ENCODE results near the gene CAPN8.

Gene CAPN8

DNA sequence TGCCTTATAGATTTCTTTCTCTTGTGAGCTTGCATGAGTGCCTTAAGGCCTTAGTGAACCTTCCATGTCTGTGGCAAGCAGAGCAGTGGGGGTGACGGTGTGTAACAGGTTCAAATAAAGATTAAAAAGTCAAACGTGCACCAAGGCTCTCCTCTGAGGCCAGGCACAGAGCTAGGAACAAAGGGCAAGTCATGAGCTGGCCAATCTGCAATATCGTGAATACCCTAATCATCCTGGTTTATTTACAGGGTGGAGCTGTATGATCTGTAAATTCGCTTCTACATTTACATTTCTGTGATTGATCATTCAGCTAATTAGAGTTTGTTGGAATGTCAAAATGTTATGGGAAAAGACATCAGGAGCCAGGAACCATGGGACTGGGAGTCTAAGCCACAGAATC, 120.2 kb downstream of the CAPN8 start:
- CTCF ChIA-PET = interaction anchor here (0.6 kb wide), 1 partner anchor 21 kb away, joined by 3 read pairs; no protein-coding TSS in a partner anchor
- TF ChIP-seq, protein P1, sequence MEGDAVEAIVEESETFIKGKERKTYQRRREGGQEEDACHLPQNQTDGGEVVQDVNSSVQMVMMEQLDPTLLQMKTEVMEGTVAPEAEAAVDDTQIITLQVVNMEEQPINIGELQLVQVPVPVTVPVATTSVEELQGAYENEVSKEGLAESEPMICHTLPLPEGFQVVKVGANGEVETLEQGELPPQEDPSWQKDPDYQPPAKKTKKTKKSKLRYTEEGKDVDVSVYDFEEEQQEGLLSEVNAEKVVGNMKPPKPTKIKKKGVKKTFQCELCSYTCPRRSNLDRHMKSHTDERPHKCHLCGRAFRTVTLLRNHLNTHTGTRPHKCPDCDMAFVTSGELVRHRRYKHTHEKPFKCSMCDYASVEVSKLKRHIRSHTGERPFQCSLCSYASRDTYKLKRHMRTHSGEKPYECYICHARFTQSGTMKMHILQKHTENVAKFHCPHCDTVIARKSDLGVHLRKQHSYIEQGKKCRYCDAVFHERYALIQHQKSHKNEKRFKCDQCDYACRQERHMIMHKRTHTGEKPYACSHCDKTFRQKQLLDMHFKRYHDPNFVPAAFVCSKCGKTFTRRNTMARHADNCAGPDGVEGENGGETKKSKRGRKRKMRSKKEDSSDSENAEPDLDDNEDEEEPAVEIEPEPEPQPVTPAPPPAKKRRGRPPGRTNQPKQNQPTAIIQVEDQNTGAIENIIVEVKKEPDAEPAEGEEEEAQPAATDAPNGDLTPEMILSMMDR (conservative IDR thresholded peaks at IDR 0.05; ENCODE audit: low read depth) = no peak

DNA sequence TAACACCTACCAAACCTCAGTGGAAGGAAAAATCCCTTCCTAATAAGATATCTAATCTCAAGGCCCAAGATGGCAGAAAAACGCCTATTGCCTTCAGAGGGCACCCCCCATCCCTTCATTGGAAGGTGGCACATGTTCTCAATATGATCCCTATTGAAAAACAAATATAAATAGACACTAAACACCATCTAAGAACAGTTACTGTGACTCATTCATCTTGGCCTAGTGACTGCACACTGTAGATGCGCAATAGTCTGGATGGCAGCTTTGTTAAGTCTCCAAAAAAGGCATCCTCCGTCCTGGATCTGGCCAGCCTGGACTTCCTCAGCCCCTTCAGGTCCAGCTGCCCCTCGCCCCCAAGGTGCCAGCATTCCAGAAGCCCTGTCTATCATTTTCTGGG, 121.9 kb downstream of the CAPN8 start:
- TF ChIP-seq, protein P1 (conservative IDR thresholded peaks at IDR 0.05; ENCODE audit: low read depth) = no peak
- CTCF ChIA-PET = no interaction called here
- no peak for DNase-seq (ENCODE audit: low spot score)
- no peak overlapping the region for H3K27ac ChIP-seq
- POLR2A ChIA-PET (ENCODE audit: low non-redundant PET) = no interaction called here

More for the DNA sequence above, 120.2 kb downstream of the CAPN8 start:
- DNase-seq (ENCODE audit: low spot score) = no peak
- POLR2A ChIA-PET (ENCODE audit: low non-redundant PET) = no interaction called here
- H3K27ac ChIP-seq = no peak overlapping the region

DNA sequence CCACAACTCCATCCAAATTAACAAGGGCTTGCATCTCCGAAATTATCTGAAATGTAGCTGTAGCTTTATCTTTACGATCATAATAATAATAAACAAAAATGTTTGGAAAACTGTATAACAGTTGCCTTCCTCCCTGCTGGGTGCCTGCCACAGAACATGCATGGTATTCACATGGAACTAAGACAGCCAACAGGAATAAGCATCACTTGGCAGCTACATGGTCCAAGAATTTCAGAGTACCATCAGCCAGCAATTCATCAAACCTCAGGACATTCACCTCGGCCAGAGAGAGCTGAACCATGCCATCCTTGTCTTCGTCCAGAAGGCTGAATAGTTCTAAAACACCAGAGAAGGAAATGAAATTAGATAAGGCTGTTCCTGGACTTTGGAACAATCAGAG, 122.7 kb downstream of the CAPN8 start:
- ChIA-PET CTCF (interaction anchor here (0.7 kb wide), 1 partner anchor 119 kb away, joined by 9 read pairs; no protein-coding TSS in a partner anchor), POLR2A (ENCODE audit: low non-redundant PET) (no interaction called here)
- DNase-seq (ENCODE audit: low spot score) = no peak

DNA sequence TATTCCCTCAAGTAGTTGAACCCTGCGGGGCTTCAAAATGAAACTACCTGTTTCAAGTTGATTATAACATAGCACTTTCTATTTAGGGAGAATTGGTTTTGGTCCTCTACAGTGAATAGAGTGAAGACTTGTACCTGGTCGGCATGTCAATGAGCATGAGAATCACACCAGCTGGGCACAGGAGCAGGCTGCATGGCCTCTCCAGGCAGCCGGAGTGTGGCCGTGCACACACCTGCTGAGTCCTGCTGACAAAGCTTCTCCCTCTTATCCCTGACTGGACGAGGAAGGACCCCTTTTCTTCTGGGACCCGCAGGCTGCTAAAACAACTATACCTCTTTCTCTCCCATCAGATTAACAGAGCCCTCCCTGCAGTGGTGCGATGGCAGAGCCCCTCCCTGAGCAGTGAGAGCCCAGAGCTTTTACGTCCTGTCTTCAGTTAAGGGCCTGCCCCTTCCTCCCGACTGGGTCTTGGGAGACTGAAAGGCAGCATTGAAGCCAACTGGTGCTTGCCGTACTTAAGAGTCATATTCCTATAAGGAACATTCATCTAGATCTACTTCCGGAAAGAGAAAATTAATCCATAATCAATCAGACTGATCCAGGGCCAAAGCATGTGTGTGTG, 124.9 kb downstream of the CAPN8 start:
- CTCF ChIA-PET = interaction anchor here (0.6 kb wide), 1 partner anchor 547 kb away, joined by 3 read pairs; no protein-coding TSS in a partner anchor
- no peak overlapping the region for H3K27ac ChIP-seq
- TF ChIP-seq, protein P1 (conservative IDR thresholded peaks at IDR 0.05; ENCODE audit: low read depth) = no peak
- POLR2A ChIA-PET (ENCODE audit: low non-redundant PET) = no interaction called here
- DNase-seq (ENCODE audit: low spot score) = no peak

More for the DNA sequence above, 122.7 kb downstream of the CAPN8 start:
- TF ChIP-seq, protein P1 (conservative IDR thresholded peaks at IDR 0.05; ENCODE audit: low read depth) = no peak
- no peak overlapping the region for H3K27ac ChIP-seq

GRCh38 chr1:223539750-223540149, 125.8 kb downstream of the CAPN8 start:
- H3K27ac ChIP-seq = no peak overlapping the region
- CTCF ChIA-PET = no interaction called here
- DNase-seq (ENCODE audit: low spot score) = no peak
- TF ChIP-seq, protein P1 (conservative IDR thresholded peaks at IDR 0.05; ENCODE audit: low read depth) = no peak
- POLR2A ChIA-PET (ENCODE audit: low non-redundant PET) = no interaction called here

DNA sequence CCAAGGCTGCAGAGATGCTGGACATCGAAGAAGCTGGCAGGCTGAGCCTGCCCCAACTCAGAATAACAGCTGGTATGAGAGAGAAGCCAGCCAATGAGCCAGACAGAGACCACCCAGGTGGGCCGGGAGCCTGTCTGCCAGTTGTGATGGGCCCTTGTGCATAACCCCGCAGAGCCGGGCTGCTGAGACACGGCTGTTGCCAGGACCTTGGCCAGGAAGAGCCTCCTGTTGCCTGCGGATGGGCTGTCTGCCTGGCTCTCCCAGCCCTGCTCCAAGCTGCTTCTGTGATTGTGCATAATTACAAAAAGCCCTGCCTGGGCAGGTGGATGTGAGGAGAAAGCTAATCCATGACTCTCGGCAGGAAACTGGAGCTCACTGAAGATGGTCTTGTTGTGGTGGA, 126.5 kb downstream of the CAPN8 start:
- no peak overlapping the region for H3K27ac ChIP-seq
- DNase-seq (ENCODE audit: low spot score) = no peak
- CTCF ChIA-PET = interaction anchor here (0.6 kb wide), 1 partner anchor 227 kb away, joined by 5 read pairs; no protein-coding TSS in a partner anchor
- TF ChIP-seq, protein P1 (conservative IDR thresholded peaks at IDR 0.05; ENCODE audit: low read depth) = no peak
- POLR2A ChIA-PET (ENCODE audit: low non-redundant PET) = no interaction called here

All from RWPE1 (cell line).